HG02798 (cell line): ENCODE measurements around the gene ARF4.
"Not testable (repeated sequence)": the region's sequence is repeated elsewhere in the genome, so short reads cannot be mapped to it uniquely, and the experiment has no call there.

Source experiments
- ATAC-seq: cut with Tn5 transposase; IDR thresholded peaks from one replicate; pipeline ENCODE4 v1.9.1; 2021; ENCODE audit warnings: mild to moderate bottlenecking; ENCODE audit not compliant: unreplicated experiment, poor library complexity

ARF4 gene

GRCh38 chr3:57597127-57597923 lies at the start of gene ARF4:
ARF4 (minus strand) TSS chr3:57597344; CDS start chr3:57597140, 204 bp downstream.
- peak; percentile 96 for ATAC-seq

DNA sequence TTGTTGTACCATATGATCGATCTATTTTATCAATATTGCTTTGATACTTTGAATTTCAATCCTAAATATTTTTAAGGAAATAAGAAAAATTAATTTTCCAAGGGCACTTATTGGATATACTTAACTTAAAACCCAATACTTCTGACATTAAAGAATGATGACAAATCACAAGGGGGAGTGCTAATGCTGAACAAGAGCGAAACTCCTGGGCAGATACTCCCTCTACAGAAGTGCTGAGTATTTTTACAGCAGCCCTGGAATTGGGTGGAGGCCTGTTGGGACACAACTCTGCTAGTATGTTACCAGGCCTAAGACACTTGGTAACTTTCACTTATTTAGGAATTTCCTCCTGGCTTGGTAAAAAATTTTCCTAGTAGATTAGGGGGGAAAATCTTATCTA lies 49.6 kb upstream of the ARF4 start:
- no peak for ATAC-seq

GRCh38 chr3:57644740-57645139 lies 47.6 kb upstream of the ARF4 start:
- no peak for ATAC-seq

DNA sequence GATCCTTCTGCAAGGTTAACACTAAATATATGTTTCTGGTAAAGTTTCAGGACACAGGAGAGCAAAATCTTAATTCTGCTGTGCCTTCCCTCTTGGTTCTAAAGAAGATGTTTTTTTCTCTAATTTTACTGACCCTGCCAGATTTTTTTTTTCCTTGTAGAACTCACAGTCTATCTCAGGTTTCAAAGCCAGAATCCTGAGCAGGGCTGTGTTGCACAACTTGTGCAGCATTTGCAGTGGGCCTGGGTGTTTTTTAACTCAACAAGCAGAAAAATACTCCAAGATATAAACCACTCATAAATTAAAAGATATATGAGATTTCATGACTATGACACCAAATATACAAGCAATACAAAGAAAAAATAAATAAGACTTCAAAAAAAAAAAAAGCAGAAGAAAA lies 40.2 kb upstream of the ARF4 start:
- ATAC-seq: no peak

DNA sequence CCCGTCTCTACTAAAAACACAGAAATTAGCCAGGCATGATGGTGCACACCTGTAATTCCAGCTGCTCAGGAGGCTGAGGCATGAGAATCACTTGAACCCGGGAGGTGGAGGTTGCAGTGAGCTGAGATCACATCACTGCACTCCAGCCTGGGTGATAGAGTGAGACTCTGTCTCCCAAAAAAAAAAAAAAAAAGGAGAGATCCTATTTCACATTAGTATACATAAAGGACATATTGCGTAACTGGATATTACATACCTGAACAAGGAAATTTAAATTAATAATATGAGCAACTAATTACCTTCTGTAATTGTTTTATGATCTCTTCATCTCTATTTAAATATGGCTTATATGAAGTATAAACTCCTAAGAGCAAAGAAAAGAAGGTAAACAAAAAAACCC lies 37.1 kb upstream of the ARF4 start:
- ATAC-seq: not testable (repeated sequence)

- no peak for ATAC-seq
Measured at GRCh38 chr3:57627976-57628375, 30.8 kb upstream of the ARF4 start.

- no peak for ATAC-seq
Measured at GRCh38 chr3:57624801-57625200, 27.7 kb upstream of the ARF4 start.

DNA sequence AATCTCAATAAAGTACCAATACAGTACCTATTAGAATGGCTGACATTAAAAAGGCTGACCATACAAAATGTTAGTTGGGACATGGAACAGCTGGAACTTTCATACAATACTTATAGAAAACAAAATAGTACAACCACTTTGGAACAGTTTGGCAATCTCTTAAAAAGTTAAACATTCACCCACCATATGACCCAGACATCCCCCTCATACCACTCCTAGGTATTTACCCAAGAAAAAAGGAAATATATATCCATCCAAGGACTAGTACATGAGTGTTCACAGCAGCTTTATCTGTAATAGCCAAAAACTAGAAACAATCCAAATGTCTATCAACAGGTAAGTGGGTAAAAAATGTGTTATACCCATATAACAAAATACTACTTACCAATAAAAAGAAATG lies 25.2 kb upstream of the ARF4 start:
- no peak for ATAC-seq

- ATAC-seq: no peak
Measured at GRCh38 chr3:57617739-57618138, 20.6 kb upstream of the ARF4 start.

- no peak for ATAC-seq
Measured at GRCh38 chr3:57616233-57616632, 19.1 kb upstream of the ARF4 start.

- not testable (repeated sequence) for ATAC-seq
Measured at GRCh38 chr3:57611870-57612269, 14.7 kb upstream of the ARF4 start.

- ATAC-seq: no peak
Measured at GRCh38 chr3:57605683-57606082, 8.5 kb upstream of the ARF4 start.

GRCh38 chr3:57604971-57605370 lies 7.8 kb upstream of the ARF4 start:
- ATAC-seq: no peak

DNA sequence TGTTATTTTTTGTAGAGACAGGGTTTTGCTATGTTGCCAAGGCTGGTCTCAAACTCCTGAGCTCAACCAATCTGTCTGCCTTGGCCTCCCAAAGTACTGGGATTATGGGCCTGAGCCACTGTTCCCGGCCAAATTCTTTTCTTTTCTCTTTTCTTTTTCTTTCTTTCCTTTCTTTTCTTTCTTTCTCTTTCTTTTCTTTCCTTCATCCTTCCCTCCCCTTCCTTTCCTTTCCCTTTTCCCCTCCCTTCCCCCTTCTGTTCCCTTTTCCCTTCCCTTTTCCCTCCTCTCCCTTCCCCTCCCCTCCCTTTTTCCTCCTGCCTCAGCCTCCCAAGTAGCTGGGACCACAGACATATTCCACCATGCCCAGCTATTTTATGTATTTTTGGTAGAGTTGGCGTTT lies 3.1 kb upstream of the ARF4 start:
- no peak for ATAC-seq

DNA sequence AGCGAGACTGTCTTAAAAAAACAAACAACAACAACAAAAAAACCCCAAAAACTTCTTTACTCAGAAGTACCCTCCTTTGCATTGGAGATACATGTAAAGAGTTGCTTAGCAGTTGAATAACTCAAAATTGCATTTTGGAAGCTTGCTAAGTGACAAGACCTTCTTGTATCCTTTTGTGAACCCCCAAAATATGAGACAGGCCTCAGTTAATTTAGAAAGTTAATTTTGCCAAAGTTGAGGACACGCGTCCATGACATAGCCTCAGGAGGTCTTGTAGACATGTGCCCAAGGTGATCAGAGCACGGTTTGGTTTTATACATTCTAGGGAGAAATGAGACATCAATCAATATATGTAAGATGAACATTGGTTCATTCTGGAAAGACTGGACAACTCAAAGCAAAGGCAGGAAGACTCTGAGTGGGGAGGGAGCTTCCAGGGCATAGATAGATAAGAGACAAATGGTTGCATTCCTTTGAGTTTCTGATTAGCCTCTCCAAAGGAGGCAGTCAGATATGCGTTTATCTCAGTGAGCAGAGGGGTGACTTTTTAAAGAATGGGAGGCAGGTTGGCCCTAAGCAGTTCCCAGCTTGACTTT lies 1.7 kb upstream of the ARF4 start:
- ATAC-seq: no peak

DNA sequence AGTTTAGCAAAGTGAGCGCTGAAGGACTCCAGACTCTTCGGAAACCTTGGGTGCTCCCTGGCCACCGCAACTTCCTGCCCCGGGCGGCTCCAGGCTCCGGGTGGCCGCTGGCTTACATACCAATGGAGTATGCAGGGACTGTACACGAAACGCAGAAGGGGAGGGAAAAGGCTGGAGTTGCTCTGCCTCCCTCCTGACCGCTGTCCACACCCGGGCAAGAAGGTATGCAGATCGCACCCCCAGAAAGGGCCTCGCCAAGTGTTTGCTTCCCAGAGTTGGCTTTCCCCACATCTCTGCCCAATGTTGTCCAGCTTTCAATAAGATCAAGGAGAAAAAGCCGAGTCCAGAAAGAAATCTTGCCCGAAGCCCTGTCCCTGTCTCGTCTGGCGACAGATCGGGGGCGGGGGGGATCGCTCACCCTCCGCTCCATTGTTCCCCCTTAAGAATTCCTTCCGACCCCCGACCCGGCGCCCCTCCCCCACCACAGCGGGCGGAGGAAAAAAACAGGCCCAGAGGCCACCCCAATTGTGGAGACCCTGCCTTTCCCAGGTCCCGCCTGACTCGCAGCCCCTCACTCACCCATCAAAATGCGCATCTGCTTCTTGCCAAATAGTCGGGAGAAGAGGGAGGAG lies 533 bp downstream of the ARF4 start:
- ATAC-seq: no peak

DNA sequence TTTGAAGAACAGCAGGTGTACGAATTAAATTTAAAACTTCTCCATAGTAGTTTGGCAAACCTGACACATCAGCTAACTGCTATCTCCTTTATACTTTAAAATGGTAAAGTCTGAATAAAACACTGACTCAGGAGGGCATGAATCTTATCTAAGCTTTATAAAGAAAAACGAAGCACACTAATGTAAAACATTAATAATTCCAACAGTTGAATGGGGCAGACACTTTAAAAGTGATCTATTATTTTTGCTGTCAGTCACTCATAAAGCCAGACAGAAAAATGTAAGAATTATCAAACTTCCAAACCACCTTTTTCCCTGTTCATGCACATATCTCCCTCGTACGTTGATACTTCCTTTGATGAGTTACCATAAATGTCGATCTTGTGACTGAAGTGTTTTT lies 2.6 kb downstream of the ARF4 start:
- ATAC-seq: no peak

GRCh38 chr3:57594144-57594543 lies 3.0 kb downstream of the ARF4 start:
- no peak for ATAC-seq

DNA sequence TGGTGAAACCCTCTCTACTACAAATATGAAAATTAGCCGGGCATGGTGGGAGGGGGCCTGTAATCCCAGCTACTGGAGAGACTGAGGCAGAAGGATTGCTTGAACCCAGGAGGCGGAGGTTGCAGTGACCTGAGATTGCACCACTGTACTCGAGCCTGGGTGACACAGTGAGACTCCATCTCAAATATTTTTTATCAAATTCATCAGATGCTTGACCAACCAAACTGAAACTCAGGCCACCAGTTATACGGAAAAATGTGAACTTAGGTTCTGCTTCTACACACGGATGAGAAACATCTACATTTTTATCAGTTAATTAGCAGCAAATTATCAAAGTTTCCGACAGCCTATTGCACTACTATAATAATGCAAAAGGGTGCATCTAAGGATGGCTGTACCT lies 4.8 kb downstream of the ARF4 start:
- ATAC-seq: no peak

GRCh38 chr3:57587905-57588304 lies 9.2 kb downstream of the ARF4 start:
- ATAC-seq: no peak

DNA sequence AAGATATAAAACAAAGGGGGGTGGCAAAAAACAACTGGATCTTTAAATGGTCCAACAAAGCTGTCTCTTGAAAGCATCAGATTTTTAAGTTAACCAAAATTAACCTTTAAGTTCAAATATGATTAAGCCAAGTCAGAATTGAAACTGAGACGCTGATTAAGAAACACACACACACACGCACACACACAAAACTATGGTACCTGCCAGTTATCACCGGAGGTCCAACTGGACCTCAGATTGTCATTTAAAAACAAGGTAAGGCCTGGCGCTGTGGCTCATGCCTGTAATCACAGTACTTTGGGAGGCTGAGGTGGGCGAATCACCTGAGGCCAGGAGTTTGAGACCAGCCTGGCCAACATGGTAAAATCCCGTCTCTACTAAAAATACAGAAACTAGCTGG lies 10.4 kb downstream of the ARF4 start:
- ATAC-seq: no peak

- no peak for ATAC-seq
Measured at GRCh38 chr3:57583544-57583943, 13.6 kb downstream of the ARF4 start.
